KMS-11 (cell line): ENCODE measurements around the gene SPAG17.

Source experiments
- H2AFZ ChIP-seq: fragments of 200-600 bp; sonication (generic); 2 replicates; pipeline ENCODE4 v1.6.1; 2016; ENCODE audit warnings: antibody characterized with exemption, mixed run types, low read depth
- H3K27ac ChIP-seq: fragments of 200-600 bp; sonication (generic); 2 replicates; pipeline ENCODE4 v1.6.1; 2016; ENCODE audit warnings: mild to moderate bottlenecking, mixed run types
- H3K27me3 ChIP-seq: fragments of 200-600 bp; sonication (generic); 2 replicates; pipeline ENCODE4 v1.6.1; 2017; ENCODE audit warnings: mild to moderate bottlenecking, low read depth, mixed run types, moderate library complexity; ENCODE audit not compliant: insufficient read depth
- H3K36me3 ChIP-seq: fragments of 200-600 bp; sonication (generic); 2 replicates; pipeline ENCODE4 v1.6.1; 2017; ENCODE audit warnings: mild to moderate bottlenecking, mixed run types; ENCODE audit not compliant: insufficient read depth
- H3K4me1 ChIP-seq: fragments of 200-600 bp; sonication (generic); 2 replicates; pipeline ENCODE4 v1.6.1; 2016; ENCODE audit warnings: mild to moderate bottlenecking, low read depth, mixed run types; ENCODE audit not compliant: poor library complexity, severe bottlenecking
- H3K4me2 ChIP-seq: fragments of 200-600 bp; sonication (generic); 2 replicates; pipeline ENCODE4 v1.7.0; 2016; ENCODE audit warnings: mild to moderate bottlenecking, mixed run types
- H3K4me3 ChIP-seq: fragments of 200-600 bp; sonication (generic); IDR thresholded peaks from 2 replicates; pipeline ENCODE4 v1.6.1; 2017; ENCODE audit warnings: low read depth, low read length, mixed read lengths; ENCODE audit not compliant: insufficient read depth
- H3K79me2 ChIP-seq: fragments of 200-600 bp; sonication (generic); 2 replicates; pipeline ENCODE4 v1.6.1; 2016; ENCODE audit warnings: low read depth, mixed run types; ENCODE audit not compliant: insufficient read depth
- H3K9ac ChIP-seq: fragments of 200-600 bp; sonication (generic); 2 replicates; pipeline ENCODE4 v1.6.1; 2016; ENCODE audit warnings: mild to moderate bottlenecking, mixed run types
- H4K20me1 ChIP-seq: fragments of 200-600 bp; sonication (generic); 2 replicates; pipeline ENCODE4 v1.6.1; 2016; ENCODE audit warnings: mild to moderate bottlenecking, mixed run types; ENCODE audit not compliant: insufficient read depth
- CTCF ChIP-seq: fragments of 200-600 bp; sonication (generic); conservative IDR thresholded peaks from 2 replicates; pipeline ENCODE4 v1.6.1; 2017; ENCODE audit warnings: low read depth, mild to moderate bottlenecking, antibody characterized with exemption, low read length, moderate library complexity, mixed read lengths

SPAG17 gene

GRCh38 chr1:118217141-118217838 lies 32.3 kb upstream of the SPAG17 start:
- H3K27ac ChIP-seq = no peak overlapping the region
- TF ChIP-seq CTCF = no peak

GRCh38 chr1:118214866-118215265 lies 29.8 kb upstream of the SPAG17 start:
- Histone ChIP-seq H4K20me1 (no peaks in the 10 kb centered on the region), H3K4me3 (no peak overlapping the region), H3K79me2 (no peaks in the 10 kb centered on the region), H3K27me3 (no peaks in the 10 kb centered on the region), H3K9ac (no peak overlapping the region), H3K27ac (no peak overlapping the region), H3K36me3 (no peaks in the 10 kb centered on the region), H2AFZ (no peak overlapping the region), H3K4me2 (no peak overlapping the region), H3K4me1 (no peaks in the 10 kb centered on the region)
- no peak for TF ChIP-seq CTCF

More at GRCh38 chr1:118217141-118217838, 32.3 kb upstream of the SPAG17 start:
- no peak overlapping the region for H3K9ac ChIP-seq
- no peaks in the 10 kb centered on the region for H3K27me3 ChIP-seq
- no peak overlapping the region for H3K4me2 ChIP-seq
- no peak overlapping the region for H2AFZ ChIP-seq
- no peaks in the 10 kb centered on the region for H3K36me3 ChIP-seq
- H3K4me3 ChIP-seq = no peak overlapping the region
- no peaks in the 10 kb centered on the region for H3K79me2 ChIP-seq
- no peaks in the 10 kb centered on the region for H3K4me1 ChIP-seq
- no peaks in the 10 kb centered on the region for H4K20me1 ChIP-seq

- no peak overlapping the region for H3K4me3 ChIP-seq
- H3K9ac ChIP-seq = no peak overlapping the region
- H4K20me1 ChIP-seq = no peaks in the 10 kb centered on the region
- H3K4me2 ChIP-seq = no peak overlapping the region
- H3K27ac ChIP-seq = no peak overlapping the region
- H3K4me1 ChIP-seq = no peaks in the 10 kb centered on the region
- no peak overlapping the region for H2AFZ ChIP-seq
- H3K36me3 ChIP-seq = no peaks in the 10 kb centered on the region
- H3K27me3 ChIP-seq = no peaks in the 10 kb centered on the region
- TF ChIP-seq CTCF = no peak
- no peaks in the 10 kb centered on the region for H3K79me2 ChIP-seq
Measured at GRCh38 chr1:118210723-118211110, 25.7 kb upstream of the SPAG17 start.

GRCh38 chr1:118210051-118210722 lies 25.2 kb upstream of the SPAG17 start:
- no peak overlapping the region for H3K27ac ChIP-seq
- H4K20me1 ChIP-seq = no peaks in the 10 kb centered on the region
- no peak for TF ChIP-seq CTCF
- no peaks in the 10 kb centered on the region for H3K4me1 ChIP-seq
- H3K79me2 ChIP-seq = no peaks in the 10 kb centered on the region
- H3K9ac ChIP-seq = no peak overlapping the region
- H3K4me3 ChIP-seq = no peak overlapping the region
- H2AFZ ChIP-seq = no peak overlapping the region
- no peak overlapping the region for H3K4me2 ChIP-seq
- no peaks in the 10 kb centered on the region for H3K36me3 ChIP-seq
- H3K27me3 ChIP-seq = no peaks in the 10 kb centered on the region
